Prostate gland (tissue), 2 donors: ENCODE measurements around the gene RBM6.

Experiments used
- CTCF ChIP-seq, 4 experiments: fragments of 200-600 bp in 2 of 4; fragments of 450-650 bp in 2 of 4; sonication (generic) in 2 of 4; IDR thresholded peaks; 1 replicate in 3 of 4; 2 replicates in 1 of 4; pipeline ENCODE4 v1.5.1; 2016 to 2019; ENCODE audit warnings: antibody characterized with exemption in 4 of 4, mild to moderate bottlenecking in 2 of 4, moderate library complexity in 2 of 4
- POLR2A ChIP-seq: fragments of 450-650 bp; IDR thresholded peaks from one replicate; pipeline ENCODE4 v1.6.1; 2016; ENCODE audit warnings: antibody characterized with exemption, mild to moderate bottlenecking

GRCh38 chr3:50122661-50123391 is 182.9 kb downstream of the RBM6 start:
- TF ChIP-seq POLR2A: no peak
- TF ChIP-seq CTCF (IDR thresholded peaks at IDR 0.05): no peak
